ENCODE results near the gene NKX1-1.

NKX1-1 gene

GRCh38 chr4:1359976-1360375, 46.3 kb downstream of the NKX1-1 start:
- no peak for DNase-seq (ENCODE audit: low read depth in 2 of 2)

- DNase-seq (ENCODE audit: low read depth in 2 of 2) = no peak
These were observed 47.1 kb downstream of the NKX1-1 start for GRCh38 chr4:1359144-1359501.

GRCh38 chr4:1358421-1359143, 47.7 kb downstream of the NKX1-1 start:
- DNase-seq (ENCODE audit: low read depth in 2 of 2) = no peak

- DNase-seq (ENCODE audit: low read depth in 2 of 2) = no peak
These were observed 48.6 kb downstream of the NKX1-1 start for GRCh38 chr4:1357356-1358248.

GRCh38 chr4:1356181-1356998, 49.9 kb downstream of the NKX1-1 start:
- no peak for DNase-seq (ENCODE audit: low read depth in 2 of 2)

GRCh38 chr4:1355378-1355777, 50.9 kb downstream of the NKX1-1 start:
- DNase-seq (ENCODE audit: low read depth in 2 of 2) = no peak

- no peak for DNase-seq (ENCODE audit: low read depth in 2 of 2)
These were observed 51.3 kb downstream of the NKX1-1 start for GRCh38 chr4:1354983-1355275.

GRCh38 chr4:1354136-1354982, 51.9 kb downstream of the NKX1-1 start:
- no peak for DNase-seq (ENCODE audit: low read depth in 2 of 2)

GRCh38 chr4:1353186-1354055, 52.8 kb downstream of the NKX1-1 start:
- DNase-seq (ENCODE audit: low read depth in 2 of 2) = no peak
